GM12864 (cell line): Measurements from ENCODE around the gene STEAP4.
"Not testable (repeated sequence)": the region's sequence is repeated elsewhere in the genome, so short reads cannot be mapped to it uniquely, and the experiment has no call there.

ENCODE experiments used
- DNase-seq: peaks from one replicate; pipeline ENCODE4 v3.0.0-alpha.2; 2011; ENCODE audit warnings: low read depth
- H3K4me3 ChIP-seq: 2 replicates; pipeline ENCODE4 v1.5.1; 2011; ENCODE audit warnings: mild to moderate bottlenecking, low read depth, low read length, control low read depth
- TF ChIP-seq, protein P1 (sequence below): IDR thresholded peaks from 2 replicates; pipeline ENCODE4 v1.5.1; 2011; ENCODE audit warnings: low read depth, mild to moderate bottlenecking, moderate library complexity, low read length, control low read depth, inconsistent platforms; ENCODE audit errors: missing control alignments

STEAP4 gene

GRCh38 chr7:88262562-88262961 lies 44.1 kb downstream of the STEAP4 start:
- no peak overlapping the region for H3K4me3 ChIP-seq
- TF ChIP-seq, protein P1, sequence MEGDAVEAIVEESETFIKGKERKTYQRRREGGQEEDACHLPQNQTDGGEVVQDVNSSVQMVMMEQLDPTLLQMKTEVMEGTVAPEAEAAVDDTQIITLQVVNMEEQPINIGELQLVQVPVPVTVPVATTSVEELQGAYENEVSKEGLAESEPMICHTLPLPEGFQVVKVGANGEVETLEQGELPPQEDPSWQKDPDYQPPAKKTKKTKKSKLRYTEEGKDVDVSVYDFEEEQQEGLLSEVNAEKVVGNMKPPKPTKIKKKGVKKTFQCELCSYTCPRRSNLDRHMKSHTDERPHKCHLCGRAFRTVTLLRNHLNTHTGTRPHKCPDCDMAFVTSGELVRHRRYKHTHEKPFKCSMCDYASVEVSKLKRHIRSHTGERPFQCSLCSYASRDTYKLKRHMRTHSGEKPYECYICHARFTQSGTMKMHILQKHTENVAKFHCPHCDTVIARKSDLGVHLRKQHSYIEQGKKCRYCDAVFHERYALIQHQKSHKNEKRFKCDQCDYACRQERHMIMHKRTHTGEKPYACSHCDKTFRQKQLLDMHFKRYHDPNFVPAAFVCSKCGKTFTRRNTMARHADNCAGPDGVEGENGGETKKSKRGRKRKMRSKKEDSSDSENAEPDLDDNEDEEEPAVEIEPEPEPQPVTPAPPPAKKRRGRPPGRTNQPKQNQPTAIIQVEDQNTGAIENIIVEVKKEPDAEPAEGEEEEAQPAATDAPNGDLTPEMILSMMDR: no peak

DNA sequence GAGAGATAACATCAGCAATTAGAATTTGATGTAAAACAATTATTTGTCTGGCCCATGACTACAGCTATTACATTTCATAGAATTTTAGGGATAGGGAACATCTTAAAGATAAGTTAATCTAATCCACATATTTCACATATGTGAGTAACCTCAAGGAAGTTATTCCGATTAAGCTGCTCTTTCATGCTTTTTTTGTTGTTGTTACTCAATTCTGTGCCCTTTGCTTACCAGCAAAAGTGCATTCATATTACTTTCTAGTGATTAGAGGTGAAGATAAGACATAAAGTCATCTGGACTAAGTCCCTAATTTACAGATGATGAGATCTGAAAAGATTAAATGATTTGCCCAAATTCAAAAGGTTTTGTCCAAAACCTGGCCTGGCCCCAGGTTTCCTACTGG lies 46.0 kb downstream of the STEAP4 start:
- DNase-seq: no peak
- H3K4me3 ChIP-seq: no peak overlapping the region
- TF ChIP-seq, protein P1: no peak

More at GRCh38 chr7:88262562-88262961, 44.1 kb downstream of the STEAP4 start:
- no peak for DNase-seq

- no peak for DNase-seq
- H3K4me3 ChIP-seq: no peak overlapping the region
- TF ChIP-seq, protein P1: no peak
These were observed 46.9 kb downstream of the STEAP4 start for GRCh38 chr7:88259656-88260380.

DNA sequence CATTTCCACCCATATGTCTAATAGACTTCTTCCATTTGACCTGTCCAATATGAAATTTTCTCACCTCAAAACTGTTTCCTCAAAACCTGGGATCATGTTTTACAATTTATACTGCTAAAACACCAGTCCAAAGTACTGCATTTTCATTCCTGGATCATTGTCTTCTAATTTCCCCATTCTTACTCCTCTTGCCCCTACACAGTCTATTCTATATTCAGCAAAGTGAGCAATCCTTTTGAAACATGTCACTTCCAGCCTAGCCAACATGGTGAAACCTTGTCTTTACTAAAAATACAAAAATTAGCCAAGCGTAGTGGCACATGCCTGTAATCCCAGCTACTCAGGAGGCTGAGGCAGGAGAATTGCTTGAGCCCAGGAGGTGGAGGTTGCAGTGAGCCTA lies 48.4 kb downstream of the STEAP4 start:
- H3K4me3 ChIP-seq, DNase-seq: not testable (repeated sequence)

GRCh38 chr7:88256906-88257305 lies 49.8 kb downstream of the STEAP4 start:
- TF ChIP-seq, protein P1: no peak
- DNase-seq: no peak
- no peak overlapping the region for H3K4me3 ChIP-seq

DNA sequence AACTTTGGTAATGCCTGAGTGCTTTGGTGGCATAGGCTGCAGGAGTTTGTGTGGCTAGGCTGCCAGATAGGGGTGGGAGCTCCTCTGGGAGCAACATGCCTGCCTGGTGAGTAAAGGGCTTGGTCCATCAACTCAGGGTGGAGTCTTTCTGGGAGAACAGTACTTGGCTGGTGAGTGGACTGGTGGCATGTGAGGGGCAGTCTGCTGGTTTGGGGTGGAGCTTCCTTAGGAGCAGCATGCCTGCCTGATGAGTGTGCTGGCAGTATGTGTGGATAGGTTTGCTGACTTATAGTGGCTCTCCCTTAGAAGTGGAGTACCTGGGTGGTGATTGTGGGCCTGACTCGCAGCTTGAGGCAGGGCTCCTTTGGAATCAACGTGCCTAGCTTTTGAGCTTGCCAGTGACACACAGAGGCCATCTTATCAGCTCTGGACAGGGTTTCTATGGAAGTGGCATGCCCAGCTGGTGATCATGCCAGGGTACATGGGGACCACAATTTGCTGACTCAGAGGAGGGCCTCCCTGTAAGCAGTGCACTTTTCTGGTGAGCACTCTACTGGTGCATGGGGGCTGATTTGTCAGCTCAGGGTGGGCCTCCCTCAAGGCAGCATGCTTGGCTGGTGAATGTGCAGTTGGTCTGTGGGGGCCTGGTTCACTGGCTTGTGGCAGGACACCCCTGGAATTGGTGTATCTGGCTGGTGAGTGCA lies 51.8 kb downstream of the STEAP4 start:
- no peak for DNase-seq
- TF ChIP-seq, protein P1: no peak
- no peak overlapping the region for H3K4me3 ChIP-seq

DNA sequence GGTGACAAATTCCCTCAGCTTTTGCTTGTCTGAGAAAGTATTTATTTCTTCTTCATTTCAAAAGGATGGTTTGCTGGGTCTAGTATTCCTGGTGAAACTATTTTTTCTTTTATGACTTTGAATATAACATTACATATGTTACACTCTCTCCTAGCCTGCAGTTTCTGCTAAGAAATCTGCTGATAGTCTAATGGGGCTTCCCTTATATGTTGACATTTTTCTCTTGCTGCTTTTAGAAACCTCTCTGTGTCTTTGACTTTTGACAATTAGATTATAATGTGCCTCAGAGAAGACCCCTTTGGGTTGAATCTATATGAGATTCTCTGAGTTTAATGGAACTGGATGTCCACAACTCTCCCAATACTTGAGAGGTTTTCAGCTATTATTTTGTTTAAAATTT lies 53.1 kb downstream of the STEAP4 start:
- TF ChIP-seq, protein P1: no peak

More for the DNA sequence above, 53.1 kb downstream of the STEAP4 start:
- no peak for DNase-seq
- H3K4me3 ChIP-seq: no peak overlapping the region
